ENCODE data around the gene PRELID1. TPM values are rescaled to one million over a fixed set of nuclear protein-coding genes. Genes with fewer than 3 reads are reported as not detected.

Gene PRELID1
- total RNA-seq, 1 donor from 2014 or later, result 126 TPM

- no peaks in the 10 kb centered on the region for H3K27me3 Mint-ChIP-seq
- TF ChIP-seq, protein P1, sequence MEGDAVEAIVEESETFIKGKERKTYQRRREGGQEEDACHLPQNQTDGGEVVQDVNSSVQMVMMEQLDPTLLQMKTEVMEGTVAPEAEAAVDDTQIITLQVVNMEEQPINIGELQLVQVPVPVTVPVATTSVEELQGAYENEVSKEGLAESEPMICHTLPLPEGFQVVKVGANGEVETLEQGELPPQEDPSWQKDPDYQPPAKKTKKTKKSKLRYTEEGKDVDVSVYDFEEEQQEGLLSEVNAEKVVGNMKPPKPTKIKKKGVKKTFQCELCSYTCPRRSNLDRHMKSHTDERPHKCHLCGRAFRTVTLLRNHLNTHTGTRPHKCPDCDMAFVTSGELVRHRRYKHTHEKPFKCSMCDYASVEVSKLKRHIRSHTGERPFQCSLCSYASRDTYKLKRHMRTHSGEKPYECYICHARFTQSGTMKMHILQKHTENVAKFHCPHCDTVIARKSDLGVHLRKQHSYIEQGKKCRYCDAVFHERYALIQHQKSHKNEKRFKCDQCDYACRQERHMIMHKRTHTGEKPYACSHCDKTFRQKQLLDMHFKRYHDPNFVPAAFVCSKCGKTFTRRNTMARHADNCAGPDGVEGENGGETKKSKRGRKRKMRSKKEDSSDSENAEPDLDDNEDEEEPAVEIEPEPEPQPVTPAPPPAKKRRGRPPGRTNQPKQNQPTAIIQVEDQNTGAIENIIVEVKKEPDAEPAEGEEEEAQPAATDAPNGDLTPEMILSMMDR (conservative IDR thresholded peaks at IDR 0.05), result no peak
- peak overlapping the region; percentile 8 for H3K27ac Mint-ChIP-seq
- no peaks in the 10 kb centered on the region for H3K9me3 Mint-ChIP-seq
- H3K36me3 Mint-ChIP-seq, result peaks cover 11% of the 10 kb centered on the region
- H3K4me3 Mint-ChIP-seq, result no peak overlapping the region
- DNase-seq (ENCODE audit: extremely low spot score, unreplicated experiment), result no peak
- peaks cover 14% of the 10 kb centered on the region for H3K4me1 Mint-ChIP-seq (ENCODE audit: unreplicated experiment)
These were observed 24.2 kb downstream of the PRELID1 start for GRCh38 chr5:177327539-177328522.

GRCh38 chr5:177328545-177329231, 25.1 kb downstream of the PRELID1 start:
- peaks cover 10% of the 10 kb centered on the region for H3K36me3 Mint-ChIP-seq
- H3K27me3 Mint-ChIP-seq, result no peaks in the 10 kb centered on the region
- no peak overlapping the region for H3K4me3 Mint-ChIP-seq
- DNase-seq (ENCODE audit: extremely low spot score, unreplicated experiment), result no peak
- TF ChIP-seq, protein P1 (conservative IDR thresholded peaks at IDR 0.05), result no peak
- H3K4me1 Mint-ChIP-seq (ENCODE audit: unreplicated experiment), result peaks cover 14% of the 10 kb centered on the region
- H3K27ac Mint-ChIP-seq, result no peak overlapping the region
- no peaks in the 10 kb centered on the region for H3K9me3 Mint-ChIP-seq

DNA sequence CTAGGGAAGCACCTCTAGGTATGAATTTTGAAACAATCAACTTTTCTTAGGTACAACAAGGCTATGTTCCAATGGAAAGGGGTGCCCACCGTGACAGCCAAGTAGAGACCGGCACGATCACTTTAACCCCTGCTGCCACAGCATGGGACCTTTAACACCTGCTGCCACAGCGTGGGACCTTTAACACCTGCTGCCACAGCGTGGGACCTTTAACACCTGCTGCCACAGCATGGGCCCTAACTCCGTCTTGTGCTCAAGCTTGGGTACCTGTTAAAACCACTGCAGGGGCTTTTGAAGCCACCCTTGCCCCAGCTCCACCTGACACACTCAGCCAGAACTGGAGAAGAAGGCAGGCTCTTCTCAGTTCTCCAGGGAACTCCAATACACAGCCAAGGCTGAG, 26.3 kb downstream of the PRELID1 start:
- Mint-ChIP-seq H3K36me3 (peaks cover 9% of the 10 kb centered on the region), H3K4me1 (ENCODE audit: unreplicated experiment) (peaks cover 10% of the 10 kb centered on the region), H3K27me3 (no peaks in the 10 kb centered on the region), H3K4me3 (no peak overlapping the region), H3K9me3 (no peaks in the 10 kb centered on the region), H3K27ac (no peak overlapping the region)
- DNase-seq (ENCODE audit: extremely low spot score, unreplicated experiment), result no peak
- TF ChIP-seq, protein P1 (conservative IDR thresholded peaks at IDR 0.05), result no peak

GRCh38 chr5:177330991-177331842, 27.6 kb downstream of the PRELID1 start:
- Mint-ChIP-seq H3K27me3 (no peaks in the 10 kb centered on the region), H3K9me3 (no peaks in the 10 kb centered on the region), H3K4me3 (no peak overlapping the region), H3K36me3 (peaks cover 6% of the 10 kb centered on the region), H3K27ac (no peak overlapping the region), H3K4me1 (ENCODE audit: unreplicated experiment) (peaks cover 5% of the 10 kb centered on the region)
- DNase-seq (ENCODE audit: extremely low spot score, unreplicated experiment), result no peak
- TF ChIP-seq, protein P1 (conservative IDR thresholded peaks at IDR 0.05), result no peak

All from type B pancreatic cell (in vitro differentiated cells).